Measurements from ENCODE around the gene MOB3C.
A peak's percentile ranks its signal among the peaks of the same experiment; 100 is the strongest.

Gene MOB3C

GRCh38 chr1:46603858-46604549, 12.6 kb downstream of the MOB3C start, which contains the start of gene MKNK1:
TSS of gene MKNK1 (minus strand) at chr1:46604268. CDS start at chr1:46583327, 20,941 bp downstream.
- H3K36me3 ChIP-seq: no peaks in the 10 kb centered on the region
- DNase-seq: peak; percentile 91
- no peaks in the 10 kb centered on the region for H3K9me3 ChIP-seq
- no peaks in the 10 kb centered on the region for H3K27me3 ChIP-seq
- no peak; the same call in 1 of the 2 replicates for TF ChIP-seq CTCF (IDR thresholded peaks at IDR 0.05; ENCODE audit: low read depth, low read length)
- peak within 1 kb of the TSS; percentile 78 for H3K4me3 ChIP-seq (ENCODE audit: low read depth, low read length)
- no peaks in the 10 kb centered on the region for H3K4me1 ChIP-seq

- no peaks in the 10 kb centered on the region for H3K27me3 ChIP-seq
- DNase-seq: no peak
- peak overlapping the region; percentile 78 for H3K4me3 ChIP-seq (ENCODE audit: low read depth, low read length)
- no peaks in the 10 kb centered on the region for H3K9me3 ChIP-seq
- TF ChIP-seq CTCF (IDR thresholded peaks at IDR 0.05; ENCODE audit: low read depth, low read length): no peak
- no peaks in the 10 kb centered on the region for H3K36me3 ChIP-seq
- no peaks in the 10 kb centered on the region for H3K4me1 ChIP-seq
These were observed 13.1 kb downstream of the MOB3C start for GRCh38 chr1:46603481-46603857.

GRCh38 chr1:46601257-46602007, 15.2 kb downstream of the MOB3C start:
- no peaks in the 10 kb centered on the region for H3K4me1 ChIP-seq
- no peak for DNase-seq
- no peak for TF ChIP-seq CTCF (IDR thresholded peaks at IDR 0.05; ENCODE audit: low read depth, low read length)

GRCh38 chr1:46599059-46599970, 17.3 kb downstream of the MOB3C start:
- no peak for TF ChIP-seq CTCF (IDR thresholded peaks at IDR 0.05; ENCODE audit: low read depth, low read length)
- no peaks in the 10 kb centered on the region for H3K36me3 ChIP-seq
- no peaks in the 10 kb centered on the region for H3K4me1 ChIP-seq
- H3K4me3 ChIP-seq (ENCODE audit: low read depth, low read length): no peak overlapping the region
- no peaks in the 10 kb centered on the region for H3K9me3 ChIP-seq
- H3K27me3 ChIP-seq: no peaks in the 10 kb centered on the region
- DNase-seq: no peak

More at GRCh38 chr1:46601257-46602007, 15.2 kb downstream of the MOB3C start:
- Histone ChIP-seq H3K9me3 (no peaks in the 10 kb centered on the region), H3K4me3 (ENCODE audit: low read depth, low read length) (no peak overlapping the region), H3K27me3 (no peaks in the 10 kb centered on the region), H3K36me3 (no peaks in the 10 kb centered on the region)

- no peak for DNase-seq
- Histone ChIP-seq H3K4me3 (ENCODE audit: low read depth, low read length) (no peak overlapping the region), H3K36me3 (no peaks in the 10 kb centered on the region), H3K4me1 (no peaks in the 10 kb centered on the region), H3K9me3 (no peaks in the 10 kb centered on the region), H3K27me3 (no peaks in the 10 kb centered on the region)
- no peak for TF ChIP-seq CTCF (IDR thresholded peaks at IDR 0.05; ENCODE audit: low read depth, low read length)
These were observed 19.8 kb downstream of the MOB3C start for GRCh38 chr1:46596846-46597245.

Measured in BE2C (cell line).